B cell (primary cell): Measurements from ENCODE around the gene ACOT11. TPM values are rescaled to one million over a fixed set of nuclear protein-coding genes. Genes with fewer than 3 reads are reported as not detected.
A peak's percentile ranks its signal among the peaks of the same experiment; 100 is the strongest.

Experiments used
- ATAC-seq: fragments of 200-7000 bp; cut with Tn5 transposase; one replicate; pipeline ENCODE4 v1.10.0; 2021; ENCODE audit warnings: low read depth, mild to moderate bottlenecking, moderate number of reproducible peaks, moderate library complexity
- CTCF ChIA-PET: fragments of 350-600 bp; sonication (Branson Sonifier 250); formaldehyde crosslinking; loops from one replicate; lab custom pipeline; 2021; ENCODE audit warnings: antibody characterized with exemption, inconsistent platforms; lab: Charles Lee
- POLR2A ChIA-PET: fragments of 350-600 bp; sonication (Branson Sonifier 250); formaldehyde crosslinking; loops from one replicate; lab custom pipeline; 2021; ENCODE audit warnings: antibody characterized with exemption; lab: Charles Lee
- DNase-seq: peaks from one replicate; pipeline ENCODE4 v3.0.0; 2013
- H2AFZ ChIP-seq: 2 replicates; pipeline ENCODE4 v1.6.1; 2012; ENCODE audit warnings: mild to moderate bottlenecking, low read depth, low read length; ENCODE audit not compliant: insufficient read depth, poor library complexity, severe bottlenecking
- H3K27ac ChIP-seq, 2 donors: 1 replicate in 1 of 2; 2 replicates in 1 of 2; pipeline ENCODE4 v1.5.1; 2012 to 2013; ENCODE audit warnings: low read length in 2 of 2, mild to moderate bottlenecking in 2 of 2, moderate library complexity in 1 of 2
- H3K27me3 ChIP-seq, 4 experiments: fragments of 200-600 bp in 1 of 4; sonication (generic) in 1 of 4; replicated peaks in 1 of 4; 1 replicate in 2 of 4; 2 replicates in 2 of 4; pipeline versions ENCODE4 v1.6.1 to v1.7.0; 2013 to 2016; ENCODE audit warnings: low read length in 3 of 4, mild to moderate bottlenecking in 2 of 4, mixed read lengths in 1 of 4, moderate library complexity in 1 of 4; ENCODE audit not compliant: insufficient read depth in 4 of 4, control insufficient read depth in 3 of 4; ENCODE audit errors: control extremely low read depth in 1 of 4
- H3K36me3 ChIP-seq, 2 experiments: replicated peaks in 1 of 2; 1 replicate in 1 of 2; 2 replicates in 1 of 2; pipeline versions ENCODE4 v1.6.1 to v1.7.1; 2013; ENCODE audit warnings: low read length in 1 of 2; ENCODE audit not compliant: insufficient read depth in 2 of 2, control insufficient read depth in 1 of 2; ENCODE audit errors: control extremely low read depth in 1 of 2, extremely low read depth in 1 of 2
- H3K4me1 ChIP-seq, 2 donors: fragments of 200-600 bp in 1 of 2; sonication (generic) in 1 of 2; 1 replicate in 1 of 2; 2 replicates in 1 of 2; pipeline versions ENCODE4 v1.5.1 to v1.6.1; 2013 to 2017; ENCODE audit warnings: low read length in 2 of 2; ENCODE audit not compliant: control insufficient read depth in 2 of 2, insufficient read depth in 2 of 2
- H3K4me2 ChIP-seq: replicated peaks from 2 replicates; pipeline ENCODE3; 2012; ENCODE audit warnings: mild to moderate bottlenecking, low read depth, low read length; ENCODE audit not compliant: poor library complexity, severe bottlenecking
- H3K4me3 ChIP-seq, 5 experiments: fragments of 200-600 bp in 1 of 5; sonication (generic) in 1 of 5; 1 replicate in 3 of 5; 2 replicates in 2 of 5; pipeline versions ENCODE4 v1.5.1 to v1.7.0; 2011 to 2016; ENCODE audit warnings: low read length in 4 of 5, mild to moderate bottlenecking in 4 of 5, low read depth in 2 of 5, control low read depth in 1 of 5, moderate library complexity in 1 of 5; ENCODE audit not compliant: insufficient read depth in 1 of 5; ENCODE audit errors: control extremely low read depth in 1 of 5, extremely low read depth in 1 of 5
- H3K79me2 ChIP-seq: fragments of 200-600 bp; sonication (generic); one replicate; pipeline ENCODE4 v1.6.0; 2016; ENCODE audit warnings: low read length; ENCODE audit not compliant: control insufficient read depth, insufficient read depth
- H3K9ac ChIP-seq: fragments of 200-600 bp; sonication (generic); 2 replicates; pipeline ENCODE4 v1.6.1; 2017; ENCODE audit warnings: mild to moderate bottlenecking, low read length, moderate library complexity
- H3K9me3 ChIP-seq, 3 donors: one replicate each; pipeline versions ENCODE4 v1.6.1 to v1.7.1; 2013; ENCODE audit warnings: low read length in 2 of 3; ENCODE audit not compliant: control insufficient read depth in 2 of 3, insufficient read depth in 1 of 3; ENCODE audit errors: control extremely low read depth in 1 of 3
- H4K20me1 ChIP-seq: 2 replicates; pipeline ENCODE4 v1.6.0; 2012; ENCODE audit warnings: mild to moderate bottlenecking, low read length; ENCODE audit not compliant: insufficient read depth, control insufficient read depth, poor library complexity, severe bottlenecking
- H3K27ac Mint-ChIP-seq: one replicate; pipeline ENCODE4 v1.8.0; 2021; ENCODE audit warnings: mixed read lengths
- H3K27me3 Mint-ChIP-seq: one replicate; pipeline ENCODE4 v1.8.0; 2021; ENCODE audit warnings: mixed read lengths
- H3K4me1 Mint-ChIP-seq: one replicate; pipeline ENCODE4 v1.8.0; 2021; ENCODE audit warnings: mixed read lengths
- H3K4me3 Mint-ChIP-seq: one replicate; pipeline ENCODE4 v1.8.0; 2021; ENCODE audit warnings: mixed read lengths
- H3K9me3 Mint-ChIP-seq: one replicate; pipeline ENCODE4 v1.8.0; 2022; ENCODE audit warnings: mixed read lengths; ENCODE audit not compliant: insufficient read depth
- EZH2 ChIP-seq: IDR thresholded peaks from 2 replicates; pipeline ENCODE4 v1.6.1; 2012; ENCODE audit warnings: borderline replicate concordance, low read depth, mild to moderate bottlenecking, moderate library complexity, low read length; ENCODE audit not compliant: insufficient read depth, poor library complexity, severe bottlenecking
- WGBS: methylation state at CpG from one replicate; pipeline ENCODE4 v1.1.5; 2013; ENCODE audit warnings: missing lambda C conversion rate; ENCODE audit not compliant: insufficient coverage; 5-methylcytosine and 5-hydroxymethylcytosine counted together
- intact Hi-C: fragments of 100-400 bp; cut with micrococcal nuclease; formaldehyde crosslinking; loops from one replicate; pipeline ENCODE4 v1.10.0; 2022
- polyA plus RNA-seq: library from polyadenylated mRNA; depleted of rRNA; stranded (reverse); fragments of >200 nt; gene quantifications from 2 replicates; pipeline ENCODE4 v1.2.3, GENCODE V29; 2012
- total RNA-seq, 2 donors: library from RNA; stranded (reverse); fragments of 120-200 nt in 1 of 2; gene quantifications; 1 replicate in 1 of 2; 2 replicates in 1 of 2; pipeline versions ENCODE4 v1.2.3 to v1.2.4, GENCODE V29; 2013 to 2022
- TF ChIP-seq, protein P1 (sequence below): fragments of 200-600 bp; IDR thresholded peaks from one replicate; pipeline ENCODE4 v1.8.0; 2022; ENCODE audit warnings: antibody characterized with exemption, mild to moderate bottlenecking

The ACOT11 gene
- total and polyA plus RNA-seq, 2 donors (not counting 1 experiment from before 2014, with no cell fraction given) = 0.03 to 0.07 TPM

DNA sequence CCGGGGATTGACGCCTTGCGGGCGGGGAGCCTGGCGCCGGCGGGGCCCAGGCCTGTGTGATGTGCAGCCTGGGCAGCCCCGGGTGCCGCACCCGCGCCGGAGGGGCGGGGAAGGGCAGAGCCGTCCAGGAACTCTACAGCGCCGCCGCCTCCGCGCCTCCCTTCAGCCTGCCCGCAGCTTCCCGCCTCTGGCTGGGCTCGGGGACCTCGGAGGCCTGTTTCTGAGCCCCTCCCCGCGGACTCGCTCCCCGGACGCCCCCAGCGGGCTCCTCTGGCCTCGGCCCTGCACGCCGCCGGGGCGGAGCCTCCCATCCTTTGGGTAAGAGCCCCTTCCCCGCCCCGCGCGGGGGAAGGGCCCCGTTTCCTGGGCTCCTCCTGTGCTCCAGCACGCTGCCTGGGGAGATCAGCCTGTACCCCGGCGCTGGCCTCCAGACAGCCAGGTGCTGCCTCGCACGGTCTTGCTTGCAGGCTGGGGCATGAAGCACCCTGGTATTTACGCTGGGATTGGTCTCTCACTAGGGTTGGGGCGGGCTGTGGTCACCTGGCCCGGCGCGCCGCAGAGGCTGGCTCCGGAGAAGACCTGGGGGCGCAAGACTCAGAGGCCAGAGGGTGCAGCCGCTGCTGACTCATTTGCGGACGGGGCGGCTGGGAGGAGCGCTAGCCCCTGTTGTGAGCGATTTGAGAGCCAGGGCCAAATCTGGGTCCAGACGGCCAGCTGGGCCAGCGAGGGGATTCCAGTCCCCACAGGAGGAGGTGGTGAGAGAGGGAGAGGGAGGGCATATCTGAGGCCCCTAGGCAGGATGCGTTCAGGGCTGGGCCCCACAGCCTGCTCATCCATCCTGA is 5.7 kb upstream of the ACOT11 start:
- Histone ChIP-seq H3K79me2 (no peaks in the 10 kb centered on the region), H3K4me2 (peak overlapping the region; percentile 87), H3K9me3 (peaks cover 0 to 5% (median 0%) of the 10 kb centered on the region in 3 donors), H3K36me3 (no peaks in the 10 kb centered on the region), H3K9ac (peak overlapping the region; percentile 55), H2AFZ (peak overlapping the region; percentile 75), H3K27me3 (peaks cover 0 to 22% (median 6%) of the 10 kb centered on the region in 4 experiments), H3K4me1 (peaks cover 11 to 12% of the 10 kb centered on the region in 2 donors), H3K4me3 (peak overlapping the region in 4 of 5 experiments; percentile 26 to 46 (median 40)), H3K27ac (no peak overlapping the region), H4K20me1 (no peaks in the 10 kb centered on the region)
- under 1% methylated on average over 61 of the region's 61 CpGs for WGBS
- Mint-ChIP-seq H3K4me1 (peaks cover 14% of the 10 kb centered on the region), H3K4me3 (peak overlapping the region; percentile 76), H3K27me3 (peaks cover 41% of the 10 kb centered on the region), H3K9me3 (no peaks in the 10 kb centered on the region), H3K27ac (no peak overlapping the region)
- intact Hi-C loops = no loop called here
- ATAC-seq = peak; percentile 41
- ChIA-PET CTCF (no interaction called here), POLR2A (no interaction called here)
- DNase-seq = peak; percentile 26
- no peak for TF ChIP-seq EZH2
- TF ChIP-seq, protein P1, sequence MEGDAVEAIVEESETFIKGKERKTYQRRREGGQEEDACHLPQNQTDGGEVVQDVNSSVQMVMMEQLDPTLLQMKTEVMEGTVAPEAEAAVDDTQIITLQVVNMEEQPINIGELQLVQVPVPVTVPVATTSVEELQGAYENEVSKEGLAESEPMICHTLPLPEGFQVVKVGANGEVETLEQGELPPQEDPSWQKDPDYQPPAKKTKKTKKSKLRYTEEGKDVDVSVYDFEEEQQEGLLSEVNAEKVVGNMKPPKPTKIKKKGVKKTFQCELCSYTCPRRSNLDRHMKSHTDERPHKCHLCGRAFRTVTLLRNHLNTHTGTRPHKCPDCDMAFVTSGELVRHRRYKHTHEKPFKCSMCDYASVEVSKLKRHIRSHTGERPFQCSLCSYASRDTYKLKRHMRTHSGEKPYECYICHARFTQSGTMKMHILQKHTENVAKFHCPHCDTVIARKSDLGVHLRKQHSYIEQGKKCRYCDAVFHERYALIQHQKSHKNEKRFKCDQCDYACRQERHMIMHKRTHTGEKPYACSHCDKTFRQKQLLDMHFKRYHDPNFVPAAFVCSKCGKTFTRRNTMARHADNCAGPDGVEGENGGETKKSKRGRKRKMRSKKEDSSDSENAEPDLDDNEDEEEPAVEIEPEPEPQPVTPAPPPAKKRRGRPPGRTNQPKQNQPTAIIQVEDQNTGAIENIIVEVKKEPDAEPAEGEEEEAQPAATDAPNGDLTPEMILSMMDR = no peak

DNA sequence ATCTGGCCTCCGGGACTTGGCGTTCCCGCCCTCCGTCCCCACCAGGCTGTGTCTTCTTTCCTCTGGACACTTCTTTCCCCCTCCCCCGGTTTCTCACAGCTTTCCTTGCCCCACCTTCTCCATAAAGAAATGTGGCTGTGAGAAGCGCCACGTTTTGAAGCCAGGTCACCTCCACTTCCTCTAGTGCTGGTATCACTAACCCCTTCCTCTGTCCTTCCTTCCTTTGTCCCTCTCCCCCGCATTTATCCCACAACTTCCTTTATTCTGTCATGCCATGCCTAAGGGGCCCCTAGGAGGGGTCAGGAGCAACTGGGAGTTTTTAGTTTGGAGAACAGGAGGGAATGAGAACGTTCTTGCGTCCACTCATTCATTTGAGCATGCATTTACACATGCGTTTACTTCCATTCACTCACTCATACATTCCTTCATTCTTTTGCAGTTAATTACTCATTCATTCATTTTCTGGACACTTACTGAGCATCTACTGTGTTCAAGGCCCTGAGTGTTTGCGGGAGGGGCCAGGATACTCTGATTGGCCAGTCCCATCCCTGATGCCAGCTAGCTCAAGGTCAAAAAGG is 5.0 kb upstream of the ACOT11 start:
- peak overlapping the region; percentile 75 for H3K4me3 Mint-ChIP-seq
- TF ChIP-seq EZH2 = no peak
- TF ChIP-seq, protein P1 = no peak
- CTCF ChIA-PET = no interaction called here

More for the DNA sequence above, 5.0 kb upstream of the ACOT11 start:
- H3K4me3 ChIP-seq = no peak overlapping the region
- peak overlapping the region; percentile 87 for H3K4me2 ChIP-seq
- Mint-ChIP-seq H3K4me1 (peaks cover 14% of the 10 kb centered on the region), H3K27ac (no peak overlapping the region), H3K27me3 (peaks cover 39% of the 10 kb centered on the region), H3K9me3 (no peaks in the 10 kb centered on the region)
- no peaks in the 10 kb centered on the region for H3K79me2 ChIP-seq
- no peaks in the 10 kb centered on the region for H4K20me1 ChIP-seq
- intact Hi-C loops = no loop called here
- peak overlapping the region; percentile 55 for H3K9ac ChIP-seq
- peak overlapping the region; percentile 75 for H2AFZ ChIP-seq
- DNase-seq (no peak), ATAC-seq (no peak)
- H3K36me3 ChIP-seq = no peaks in the 10 kb centered on the region
- peaks cover 11 to 12% of the 10 kb centered on the region in 2 donors for H3K4me1 ChIP-seq
- peaks cover 0 to 5% (median 0%) of the 10 kb centered on the region in 3 donors for H3K9me3 ChIP-seq
- H3K27me3 ChIP-seq = peaks cover 0 to 20% (median 6%) of the 10 kb centered on the region in 4 experiments
- WGBS = 17% methylated on average over 7 of the region's 12 CpGs
- no peak overlapping the region for H3K27ac ChIP-seq
- POLR2A ChIA-PET = no interaction called here
